HL-60/S4 treated with retinoic acid at 250 ng/mL for 4 days and 3 days (cell line): ENCODE measurements around the gene PDS5A.
"Not testable (repeated sequence)": the region's sequence is repeated elsewhere in the genome, so short reads cannot be mapped to it uniquely, and the experiment has no call there.

ENCODE experiments used
- in situ Hi-C: fragments of 300-500 bp; cut with MboI; formaldehyde crosslinking; loops from 2 replicates; pipeline ENCODE4 v1.7.0; 2022; ENCODE audit warnings: low sequenced_read_pairs

Gene PDS5A

DNA sequence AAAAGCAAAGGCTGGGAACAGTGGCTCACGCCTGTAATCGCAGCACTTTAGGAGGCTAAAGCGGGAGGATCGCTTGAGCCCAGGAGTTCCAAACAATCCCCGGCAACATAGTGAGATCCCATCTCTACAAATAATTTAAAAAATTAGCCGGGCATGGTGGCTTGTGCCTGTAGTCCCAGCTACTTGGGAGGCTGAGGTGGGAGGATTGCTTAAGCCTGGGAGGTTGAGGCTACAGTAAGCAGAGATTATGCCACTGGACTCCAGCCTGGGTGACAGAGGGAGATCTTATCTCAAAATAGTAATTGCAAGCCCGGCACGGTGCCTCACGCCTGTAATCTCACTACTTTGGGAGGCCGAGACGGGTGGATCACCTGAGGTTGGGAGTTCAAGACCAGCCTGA, 139.3 kb downstream of the PDS5A start:
- in situ Hi-C loops: not testable (repeated sequence)

GRCh38 chr4:39834269-39834668, 143.4 kb downstream of the PDS5A start:
- in situ Hi-C loops: no loop called here

DNA sequence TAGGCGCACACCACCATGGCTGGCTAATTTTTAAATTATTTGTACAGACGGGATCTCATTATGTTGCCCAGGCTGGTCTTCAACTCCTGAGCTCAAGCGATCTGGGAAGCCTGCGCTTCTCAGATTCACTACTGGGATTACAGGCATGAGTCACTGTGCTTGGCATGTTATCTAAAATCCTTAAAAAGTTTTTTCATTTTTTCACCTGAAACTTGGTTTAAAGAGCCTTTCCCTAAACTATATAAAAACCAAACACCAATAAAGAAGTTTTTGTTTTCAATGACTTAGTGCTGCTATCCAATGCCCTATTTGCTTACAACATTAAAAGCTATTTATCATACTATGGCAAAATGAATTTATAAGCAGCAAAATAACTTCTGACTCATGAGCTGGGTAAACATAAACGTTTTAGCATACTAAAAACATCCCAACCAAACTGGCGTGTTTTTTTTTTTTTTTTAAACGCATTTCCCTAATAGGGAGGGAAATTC, 151.9 kb downstream of the PDS5A start:
- in situ Hi-C loops: no loop called here

DNA sequence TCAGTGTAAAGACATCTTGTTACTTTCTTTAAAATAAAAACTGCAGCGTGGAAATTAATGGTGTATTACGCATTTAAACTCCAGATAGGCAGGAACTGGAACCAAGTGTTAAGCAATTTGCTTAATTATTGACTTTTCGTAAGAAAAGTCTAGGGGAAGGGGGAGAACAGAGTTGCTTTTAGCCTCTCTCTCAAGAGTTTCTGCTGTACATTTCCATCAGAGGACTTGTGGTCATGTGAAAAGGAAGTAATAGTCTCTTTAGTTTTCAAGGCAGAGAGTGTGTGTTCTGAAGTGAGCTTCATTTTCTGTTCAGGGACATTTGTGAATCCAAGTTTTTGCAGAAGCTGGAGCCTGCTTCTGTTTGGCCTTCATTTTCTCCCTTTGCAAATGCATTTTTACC, 152.6 kb downstream of the PDS5A start:
- in situ Hi-C loops: no loop called here

GRCh38 chr4:39823191-39823590, 154.5 kb downstream of the PDS5A start:
- in situ Hi-C loops: no loop called here

GRCh38 chr4:39822662-39823061, 155.0 kb downstream of the PDS5A start:
- in situ Hi-C loops: no loop called here

GRCh38 chr4:39821951-39822350, 155.8 kb downstream of the PDS5A start:
- in situ Hi-C loops: no loop called here

- in situ Hi-C loops: no loop called here
Observed at GRCh38 chr4:39820186-39820585, 157.5 kb downstream of the PDS5A start.

DNA sequence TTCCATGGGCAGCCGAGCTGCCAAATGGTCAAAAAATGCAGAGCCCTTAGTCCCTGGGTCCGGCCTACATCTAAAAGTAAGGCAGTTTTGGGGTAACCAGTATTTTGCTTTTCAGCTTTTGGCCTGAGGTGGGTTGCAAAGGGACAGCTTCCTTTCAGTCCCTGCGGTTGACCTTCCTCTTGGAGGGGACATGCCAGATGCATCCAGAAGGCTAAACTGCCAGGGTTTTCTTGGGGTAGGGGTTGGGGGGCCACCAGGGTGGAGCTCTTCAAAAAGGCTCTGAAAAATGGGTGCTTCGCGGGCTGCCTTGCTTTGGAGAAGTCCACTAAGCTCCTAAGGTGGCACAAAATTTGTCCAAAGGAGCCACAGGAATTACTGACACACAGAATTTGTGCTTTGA, 159.1 kb downstream of the PDS5A start:
- in situ Hi-C loops: no loop called here

- in situ Hi-C loops: no loop called here
Observed at GRCh38 chr4:39814403-39815185, 163.1 kb downstream of the PDS5A start.

DNA sequence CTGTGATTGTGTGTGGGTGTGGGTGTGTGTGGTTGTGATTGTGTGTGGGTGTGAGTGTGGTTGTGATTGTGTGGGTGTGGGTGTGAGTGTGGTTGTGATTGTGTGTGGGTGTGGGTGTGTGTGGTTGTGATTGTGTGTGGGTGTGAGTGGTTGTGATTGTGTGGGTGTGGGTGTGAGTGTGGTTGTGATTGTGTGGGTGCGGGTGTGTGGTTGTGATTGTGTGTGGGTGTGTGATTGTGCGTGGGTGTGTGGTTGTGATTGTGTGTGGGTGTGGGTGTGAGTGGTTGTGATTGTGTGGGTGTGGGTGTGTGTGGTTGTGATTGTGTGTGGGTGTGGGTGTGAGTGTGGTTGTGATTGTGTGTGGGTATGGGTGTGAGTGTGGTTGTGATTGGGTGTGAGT, 163.9 kb downstream of the PDS5A start:
- in situ Hi-C loops: not testable (repeated sequence)

GRCh38 chr4:39813033-39813432, 164.7 kb downstream of the PDS5A start:
- in situ Hi-C loops: not testable (repeated sequence)

- in situ Hi-C loops: no loop called here
Observed at GRCh38 chr4:39812500-39812899, 165.2 kb downstream of the PDS5A start.

DNA sequence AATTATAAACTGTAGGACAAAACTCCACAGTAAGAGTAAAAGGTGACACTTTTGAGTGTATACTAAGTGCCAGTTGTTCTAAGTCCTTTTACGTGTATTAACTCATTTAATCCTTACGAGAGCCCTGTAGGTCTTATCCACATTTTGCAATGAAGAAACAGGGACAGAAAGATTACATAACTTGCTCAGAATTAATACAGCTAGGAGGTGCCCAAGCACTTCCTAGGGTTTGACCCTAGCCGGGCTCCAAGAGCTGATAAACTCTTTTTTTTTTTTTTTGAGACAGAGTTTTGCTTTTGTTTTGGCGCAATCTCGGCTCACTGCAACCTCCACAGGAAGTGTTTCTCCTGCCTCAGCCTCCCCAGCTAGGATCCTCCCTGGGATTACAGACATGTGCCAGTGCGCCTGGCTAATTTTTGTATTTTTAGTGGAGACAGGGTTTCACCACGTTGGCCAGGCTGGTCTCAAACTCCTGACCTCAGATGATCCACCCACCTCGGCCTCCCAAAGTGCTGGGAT, 169.4 kb downstream of the PDS5A start:
- in situ Hi-C loops: no loop called here

DNA sequence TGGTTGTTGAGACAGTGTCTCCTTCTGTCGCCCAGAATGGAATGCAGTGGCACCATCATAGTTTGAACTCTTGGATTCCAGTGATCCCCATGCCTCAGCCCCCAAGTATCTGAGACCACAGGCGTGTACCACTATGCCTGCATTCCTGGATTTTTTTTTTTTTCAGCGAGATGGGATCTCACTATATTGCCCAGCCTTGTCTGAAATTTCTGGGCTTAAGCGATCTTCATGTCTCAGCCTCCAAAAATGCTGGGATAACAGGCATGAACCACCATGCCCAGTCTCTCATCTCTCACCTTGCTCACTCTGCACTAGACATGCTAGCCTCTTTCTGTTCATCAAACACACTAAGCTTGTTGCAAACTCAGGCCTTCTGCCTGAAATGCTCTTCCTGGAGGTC, 175.7 kb downstream of the PDS5A start:
- in situ Hi-C loops: no loop called here

DNA sequence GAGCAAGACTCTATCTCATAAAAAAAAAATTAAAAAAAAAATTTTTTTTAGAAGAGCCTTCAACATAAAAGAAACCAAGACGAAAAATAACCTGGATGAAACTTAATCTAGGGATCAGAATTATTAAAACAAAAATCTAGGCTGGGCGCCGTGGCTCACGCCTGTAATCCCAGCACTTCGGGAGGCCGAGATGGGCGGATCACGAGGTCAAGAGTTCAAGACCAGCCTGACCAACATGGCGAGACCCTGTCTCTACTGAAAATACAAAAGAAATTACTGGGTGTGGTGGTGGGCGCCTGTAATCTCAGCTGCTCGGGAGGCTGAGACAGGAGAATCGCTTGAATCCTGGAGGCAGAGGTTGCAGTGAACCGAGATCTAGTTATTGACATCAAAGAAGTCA, 184.7 kb downstream of the PDS5A start:
- in situ Hi-C loops: not testable (repeated sequence)

DNA sequence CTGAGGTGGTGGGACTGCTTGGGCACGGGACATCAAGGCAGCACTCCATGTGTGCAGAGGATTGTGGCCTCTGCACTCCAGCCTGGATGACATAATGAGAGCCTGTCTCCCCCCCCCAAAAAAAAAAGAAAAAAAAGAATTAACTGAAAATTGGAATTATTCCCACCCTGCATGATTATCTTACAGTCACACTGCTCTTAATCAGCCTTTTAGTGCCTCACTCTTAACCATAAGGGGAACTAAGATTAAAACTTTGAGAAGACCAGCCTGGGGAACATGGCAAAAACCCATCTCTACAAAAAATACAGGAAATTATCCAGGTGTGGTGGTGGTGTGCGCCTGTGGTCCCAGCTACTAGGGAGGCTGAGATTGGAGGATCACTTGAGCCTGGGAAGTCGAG, 185.2 kb downstream of the PDS5A start:
- in situ Hi-C loops: no loop called here

DNA sequence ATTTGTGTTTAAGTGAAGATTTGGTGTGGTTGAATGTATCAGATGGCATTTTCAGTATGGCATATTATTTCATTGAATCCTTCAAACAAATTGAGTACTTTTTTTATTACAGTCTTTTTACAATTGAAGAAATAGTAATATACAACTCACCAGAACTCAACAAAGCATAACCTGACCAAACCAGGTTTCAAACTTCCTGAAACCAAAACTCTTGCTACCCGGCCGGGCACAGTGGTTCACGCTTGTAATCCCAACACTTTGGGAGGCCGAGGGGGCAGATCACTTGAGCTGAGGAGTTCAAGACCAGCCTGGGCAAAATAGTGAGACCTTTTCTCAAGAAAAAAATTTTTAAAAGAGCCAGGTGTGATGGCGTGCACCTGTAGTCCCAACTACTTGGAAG, 185.6 kb downstream of the PDS5A start:
- in situ Hi-C loops: no loop called here

DNA sequence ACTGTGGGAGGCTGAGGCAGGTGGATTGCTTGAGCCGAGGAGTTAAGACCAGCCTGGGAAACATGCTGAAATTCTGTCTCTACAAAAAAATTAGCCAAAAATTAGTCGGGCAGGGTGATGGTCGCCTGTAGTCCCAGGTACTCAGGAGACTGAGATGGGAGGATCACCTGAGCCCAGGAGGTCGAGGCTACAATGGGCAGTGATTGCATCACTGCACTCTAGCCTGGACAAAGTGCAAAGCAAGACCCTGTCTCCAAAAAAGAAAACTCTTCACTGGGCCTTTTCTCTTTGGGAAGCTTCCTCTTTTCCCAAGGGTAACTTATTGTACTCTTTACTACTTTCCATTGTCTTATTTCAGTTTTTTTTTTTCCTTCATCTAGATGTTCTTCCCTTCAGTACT, 190.9 kb downstream of the PDS5A start:
- in situ Hi-C loops: no loop called here

DNA sequence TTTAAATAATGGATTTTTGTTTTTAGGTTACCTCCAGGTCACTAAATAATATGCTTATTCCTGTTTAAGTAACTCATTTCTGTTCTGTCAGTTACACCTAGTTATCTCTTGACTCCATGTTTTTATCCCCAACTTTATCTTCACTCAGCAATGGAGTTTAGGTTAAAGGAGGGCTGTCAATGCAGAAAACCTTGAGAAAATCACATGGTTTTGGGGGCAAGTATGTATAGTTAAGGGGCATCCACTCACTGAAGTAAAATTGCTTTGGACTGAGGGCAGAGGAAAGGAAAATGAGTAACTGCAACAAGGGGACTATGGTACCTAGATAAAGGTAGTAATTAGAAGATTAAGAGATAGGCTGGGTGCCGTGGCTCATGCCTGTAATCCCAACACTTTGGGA, 192.6 kb downstream of the PDS5A start:
- in situ Hi-C loops: no loop called here

DNA sequence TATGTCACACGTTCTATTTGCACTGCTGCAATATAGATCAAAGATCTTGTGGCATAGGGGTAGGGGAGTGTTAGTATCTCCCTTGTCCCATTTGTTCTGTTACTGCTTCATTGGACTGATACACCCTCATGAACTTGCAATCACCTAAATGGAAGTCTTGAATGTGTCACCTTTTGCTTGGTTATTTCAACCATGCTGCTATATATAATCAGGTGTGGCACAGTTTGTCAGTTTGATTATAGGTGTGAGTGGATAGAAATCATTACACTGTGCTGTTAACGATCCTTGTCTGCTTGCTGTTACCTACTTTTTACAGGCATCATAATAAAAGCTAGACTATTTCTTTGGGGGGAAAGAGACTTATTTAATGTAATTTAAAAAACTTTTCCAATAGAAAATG, 195.7 kb downstream of the PDS5A start:
- in situ Hi-C loops: not testable (repeated sequence)
